IMR-90 (cell line): Measurements from ENCODE around the gene SMTN. TPM values are rescaled to one million over a fixed set of nuclear protein-coding genes. Genes with fewer than 3 reads are reported as not detected.

Experiments used
- ATAC-seq: fragments of 200-7000 bp; cut with Tn5 transposase; 2 replicates; pipeline ENCODE4 v1.9.1; 2020; ENCODE audit warnings: low read depth, mild to moderate bottlenecking, moderate library complexity
- BruUV-seq: library from RNA; stranded (reverse); fragments of 400-500 nt; replicated peaks from 2 replicates; lab custom pipeline; 2021; lab: Mats Ljungman, UMichigan
- CTCF ChIA-PET: fragments of 300-600 bp; formaldehyde crosslinking; extraction: SDS; loops from one replicate; lab custom pipeline; 2021; ENCODE audit warnings: antibody characterized with exemption; lab: Yijun Ruan, JAX
- POLR2A ChIA-PET: fragments of 300-600 bp; sonication (Branson Sonifier 250); formaldehyde crosslinking; loops from one replicate; lab custom pipeline; 2022; ENCODE audit warnings: antibody characterized with exemption; ENCODE audit not compliant: unreplicated experiment; lab: Charles Lee
- DNase-seq: peaks from one replicate; pipeline ENCODE4 v3.0.0; 2013
- H2AFZ ChIP-seq: replicated peaks from 2 replicates; pipeline ENCODE3; 2013; ENCODE audit warnings: low read length, mild to moderate bottlenecking; ENCODE audit not compliant: poor library complexity
- H2AK5ac ChIP-seq: 2 replicates; pipeline ENCODE4 v1.6.1; 2013; ENCODE audit warnings: low read depth, low read length, inconsistent platforms
- H2AK9ac ChIP-seq: replicated peaks from 2 replicates; pipeline ENCODE3; 2013; ENCODE audit warnings: mild to moderate bottlenecking, low read depth, low read length, moderate library complexity; ENCODE audit not compliant: poor library complexity
- H2BK120ac ChIP-seq: 2 replicates; pipeline ENCODE4 v1.6.1; 2013; ENCODE audit warnings: low read depth, low read length, inconsistent platforms
- H2BK15ac ChIP-seq: 3 replicates; pipeline ENCODE4 v1.6.1; 2013; ENCODE audit warnings: low read depth, low read length, inconsistent platforms
- H2BK20ac ChIP-seq: 2 replicates; pipeline ENCODE4 v1.6.1; 2013; ENCODE audit warnings: low read depth, mild to moderate bottlenecking, inconsistent platforms, low read length, moderate library complexity
- H2BK5ac ChIP-seq: 2 replicates; pipeline ENCODE4 v1.6.1; 2013; ENCODE audit warnings: mild to moderate bottlenecking, low read depth, low read length, inconsistent platforms; ENCODE audit not compliant: poor library complexity, severe bottlenecking
- H3K14ac ChIP-seq: replicated peaks from 2 replicates; pipeline ENCODE4 v1.6.1; 2013; ENCODE audit warnings: low read depth, low read length, inconsistent platforms
- H3K18ac ChIP-seq: 2 replicates; pipeline ENCODE4 v1.6.1; 2013; ENCODE audit warnings: low read depth, low read length, control low read depth
- H3K23ac ChIP-seq: 2 replicates; pipeline ENCODE4 v1.6.1; 2013; ENCODE audit warnings: low read depth, low read length, inconsistent platforms
- H3K27ac ChIP-seq: 2 replicates; pipeline ENCODE4 v1.5.1; 2013; ENCODE audit warnings: mild to moderate bottlenecking, control low read depth, low read length; ENCODE audit not compliant: insufficient read depth
- H3K27me3 ChIP-seq: 2 replicates; pipeline ENCODE4 v1.6.1; 2013; ENCODE audit warnings: low read length; ENCODE audit not compliant: control insufficient read depth, insufficient read depth
- H3K36me3 ChIP-seq: 2 replicates; pipeline ENCODE4 v1.6.1; 2013; ENCODE audit warnings: low read length, mixed read lengths; ENCODE audit not compliant: control insufficient read depth, insufficient read depth
- H3K4ac ChIP-seq: 2 replicates; pipeline ENCODE4 v1.6.1; 2013; ENCODE audit warnings: low read depth, low read length, inconsistent platforms
- H3K4me1 ChIP-seq: 2 replicates; pipeline ENCODE4 v1.6.1; 2013; ENCODE audit warnings: low read length, mixed read lengths; ENCODE audit not compliant: control insufficient read depth, insufficient read depth
- H3K4me2 ChIP-seq: 2 replicates; pipeline ENCODE4 v1.6.1; 2013; ENCODE audit warnings: low read depth, mild to moderate bottlenecking, control low read depth, low read length, moderate library complexity
- H3K4me3 ChIP-seq: 2 replicates; pipeline ENCODE4 v1.5.1; 2013; ENCODE audit warnings: low read depth, mild to moderate bottlenecking, control low read depth, low read length, moderate library complexity; ENCODE audit not compliant: insufficient read depth
- H3K56ac ChIP-seq: 2 replicates; pipeline ENCODE4 v1.6.1; 2013; ENCODE audit warnings: low read length, inconsistent platforms; ENCODE audit not compliant: insufficient read depth; ENCODE audit errors: extremely low read depth
- H3K79me1 ChIP-seq, 2 experiments: 2 replicates each; pipeline ENCODE4 v1.6.1; 2013; ENCODE audit warnings: low read length in 2 of 2, inconsistent platforms in 1 of 2, low read depth in 1 of 2
- H3K9ac ChIP-seq: 2 replicates; pipeline ENCODE4 v1.6.1; 2013; ENCODE audit warnings: low read depth, low read length, control low read depth
- H3K9me1 ChIP-seq: 2 replicates; pipeline ENCODE4 v1.6.1; 2013; ENCODE audit warnings: low read length, inconsistent platforms; ENCODE audit not compliant: insufficient read depth
- H3K9me3 ChIP-seq: 2 replicates; pipeline ENCODE4 v1.6.1; 2013; ENCODE audit warnings: low read length; ENCODE audit not compliant: control insufficient read depth, insufficient read depth
- H4K20me1 ChIP-seq: 2 replicates; pipeline ENCODE4 v1.6.1; 2013; ENCODE audit warnings: low read length, inconsistent platforms; ENCODE audit not compliant: insufficient read depth
- H4K5ac ChIP-seq: 2 replicates; pipeline ENCODE4 v1.6.1; 2013; ENCODE audit warnings: mild to moderate bottlenecking, low read depth, low read length, control low read depth
- H4K8ac ChIP-seq, 2 experiments: 2 replicates each; pipeline ENCODE4 v1.6.1; 2013; ENCODE audit warnings: low read depth in 2 of 2, low read length in 2 of 2, control low read depth in 1 of 2, inconsistent platforms in 1 of 2
- H4K91ac ChIP-seq: 2 replicates; pipeline ENCODE4 v1.6.1; 2013; ENCODE audit warnings: low read depth, low read length, inconsistent platforms; ENCODE audit not compliant: insufficient read depth
- FOS ChIP-seq: fragments of 150-350 bp; IDR thresholded peaks from 2 replicates; pipeline ENCODE4 v1.6.1; 2016; ENCODE audit warnings: low read depth, low read length
- MAZ ChIP-seq: IDR thresholded peaks from 2 replicates; pipeline ENCODE4 v1.6.1; 2012; ENCODE audit warnings: low read depth, mild to moderate bottlenecking, low read length, improper control_type of control experiment, moderate library complexity, borderline replicate concordance
- NFE2L2 ChIP-seq: fragments of 150-350 bp; IDR thresholded peaks from 2 replicates; pipeline ENCODE4 v1.6.1; 2016; ENCODE audit warnings: low read depth, mild to moderate bottlenecking, low read length
- whole genome bisulfite sequencing, 2 experiments: methylation state at CpG; one replicate each; pipeline versions ENCODE4 v1.1.5 to v1.1.7; 2013; ENCODE audit warnings: missing lambda C conversion rate in 2 of 2; ENCODE audit not compliant: insufficient read length in 1 of 2; ENCODE audit errors: extremely low coverage in 2 of 2; 5-methylcytosine and 5-hydroxymethylcytosine counted together
- dilution Hi-C: fragments of 300-500 bp; cut with HindIII; formaldehyde crosslinking; loops from one replicate; pipeline ENCODE4 v1.14.3; 2018; ENCODE audit warnings: low sequenced_read_pairs; ENCODE audit not compliant: unreplicated experiment
- in situ Hi-C: fragments of 300-500 bp; cut with MboI; formaldehyde crosslinking; loops from 3 replicates; pipeline ENCODE4 v1.14.3; 2019; ENCODE audit warnings: low sequenced_read_pairs, inconsistent platforms, mixed read lengths
- intact Hi-C: fragments of 100-400 bp; cut with micrococcal nuclease; formaldehyde crosslinking; loops from 2 replicates; pipeline ENCODE4 v1.10.0; 2022
- polyA plus RNA-seq, 3 experiments: library from polyadenylated mRNA; depleted of rRNA; stranded (reverse); fragments of >200 nt; gene quantifications; 2 replicates each; pipeline ENCODE4 v1.2.3, GENCODE V29; 2012; ENCODE audit warnings: low replicate concordance in 1 of 3
- total RNA-seq: library from RNA; depleted of rRNA; stranded (reverse); fragments of >200 nt; gene quantifications from 2 replicates; pipeline ENCODE4 v1.2.3, GENCODE V29; 2012

SMTN gene
- total and polyA plus RNA-seq, 2 of the 4 experiments (the other 2 are of a cell fraction), result 53.6 to 63.7 TPM

- no CpG with 5 or more reads among the region's 6 CpGs for WGBS, 2 experiments
- H3K27me3 ChIP-seq, result no peaks in the 10 kb centered on the region
Measured at GRCh38 chr22:31081963-31082605, 966 bp downstream of the SMTN start.

More at GRCh38 chr22:31081963-31082605, 966 bp downstream of the SMTN start:
- peak overlapping the region; percentile 97 for H2AK5ac ChIP-seq
- peak overlapping the region; percentile 96 for H3K23ac ChIP-seq
- peak overlapping the region; percentile 7 to 79; a peak in 3 of 4 replicates for H4K8ac ChIP-seq
- peak overlapping the region; percentile 41 for H4K5ac ChIP-seq
- ChIA-PET POLR2A (interaction anchor here (0.5 to 0.9 kb wide), 3 partner anchors 30 to 202 kb away, joined by 3 to 4 read pairs (median 3); partner anchors contain the start of gene TUG1), CTCF (interaction anchor here (0.5 to 4.0 kb wide), 8 partner anchors 18 to 129 kb away, joined by 3 to 10 read pairs (median 3); partner anchors contain the start of gene MORC2)
- H3K9ac ChIP-seq, result peak overlapping the region; percentile 95
- peak overlapping the region; percentile 80 for H3K27ac ChIP-seq
- peaks cover 11% of the 10 kb centered on the region for H3K36me3 ChIP-seq
- peak overlapping the region; percentile 70 for H2BK15ac ChIP-seq
- H3K4me1 ChIP-seq, result peaks cover 26% of the 10 kb centered on the region
- peak overlapping the region; percentile 89 for H3K56ac ChIP-seq
- intact Hi-C loops, result loop anchor here (1.0 to 2.0 kb wide), 4 partner anchors 17 to 134 kb away; partner anchors contain the start of gene TUG1
- H3K4ac ChIP-seq, result peak overlapping the region; percentile 94
- no peaks in the 10 kb centered on the region for H3K9me3 ChIP-seq
- H4K20me1 ChIP-seq, result peaks cover 8% of the 10 kb centered on the region
- peak overlapping the region; percentile 68 for H2BK120ac ChIP-seq
- peak overlapping the region; percentile 77 for H4K91ac ChIP-seq
- H3K14ac ChIP-seq, result peak overlapping the region; percentile 93
- ATAC-seq, result no peak
- peak overlapping the region; percentile 71 for H3K4me3 ChIP-seq
- no TSS peak for BruUV-seq
- H2BK20ac ChIP-seq, result peak overlapping the region; percentile 4; the same call in 1 of the 2 replicates
- peak overlapping the region; percentile 99 for H2AK9ac ChIP-seq
- in situ Hi-C loops, result no loop called here
- H3K79me1 ChIP-seq, result peaks cover 27 to 65% of the 10 kb centered on the region in 2 experiments
- dilution Hi-C loops, result no loop called here
- TF ChIP-seq FOS, result peak; percentile 22; the same call in 1 of the 2 replicates
- TF ChIP-seq NFE2L2, result no peak
- peak; percentile 34; the same call in 1 of the 2 replicates for TF ChIP-seq MAZ
- peak overlapping the region; percentile 11 for H3K18ac ChIP-seq
- peak; percentile 62 for DNase-seq
- peak overlapping the region; percentile 91 for H2AFZ ChIP-seq
- peak overlapping the region; percentile 85 for H3K4me2 ChIP-seq
- H3K9me1 ChIP-seq, result peaks cover 18% of the 10 kb centered on the region
- peak overlapping the region; percentile 89 for H2BK5ac ChIP-seq
